ENCODE data around the gene WRAP73. TPM values are rescaled to one million over a fixed set of nuclear protein-coding genes. Genes with fewer than 3 reads are reported as not detected.

The WRAP73 gene
- total RNA-seq, 1 donor from 2014 or later, result 19.0 TPM

DNA sequence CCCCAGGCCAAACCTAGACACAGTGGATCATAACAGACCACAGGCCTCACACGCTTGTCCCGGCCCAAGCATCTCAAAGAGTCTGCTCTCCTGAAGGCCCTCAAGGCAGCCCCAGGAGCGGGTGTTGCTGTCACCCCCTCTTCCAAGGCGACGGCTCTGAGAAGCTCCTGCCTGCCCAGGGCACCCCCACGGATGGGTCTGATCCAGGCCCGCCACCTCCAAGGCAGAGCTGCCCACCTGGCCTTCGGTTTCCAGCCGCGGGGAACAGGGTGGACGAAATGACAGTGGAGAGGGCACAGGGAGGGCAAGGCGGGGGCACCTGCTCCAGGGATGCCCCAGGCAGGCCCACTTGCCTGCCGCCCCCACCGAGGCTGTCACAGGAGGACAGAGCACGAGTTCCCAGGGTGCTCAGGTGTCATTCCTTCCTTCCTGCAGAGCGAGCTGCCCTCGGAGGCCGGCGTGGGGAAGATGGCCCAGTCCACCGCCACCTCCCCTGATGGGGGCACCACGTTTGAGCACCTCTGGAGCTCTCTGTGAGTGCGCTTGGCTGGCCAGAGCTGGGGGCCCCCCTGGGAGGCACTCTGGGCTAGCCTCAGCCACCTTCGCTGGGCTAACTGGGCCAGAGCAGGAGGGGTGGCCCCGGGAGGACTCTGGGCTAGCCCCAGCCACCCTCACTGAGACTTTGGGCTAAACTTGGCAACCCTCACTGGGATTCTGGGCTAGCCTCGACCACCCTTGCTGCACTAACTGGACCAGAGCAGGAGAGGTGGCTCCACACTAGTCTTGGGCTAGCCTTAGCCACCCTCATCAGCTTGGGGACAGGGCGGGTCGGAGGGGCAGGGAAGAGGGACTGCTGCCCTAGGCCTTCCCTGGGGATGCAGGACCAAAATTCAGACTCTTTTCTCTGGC lies 32.2 kb upstream of the WRAP73 start:
- Mint-ChIP-seq H3K27ac (ENCODE audit: unreplicated experiment) (no peak overlapping the region), H3K4me3 (ENCODE audit: unreplicated experiment) (no peak overlapping the region), H3K9me3 (ENCODE audit: unreplicated experiment) (no peaks in the 10 kb centered on the region), H3K27me3 (ENCODE audit: unreplicated experiment) (peaks cover 17% of the 10 kb centered on the region), H3K36me3 (ENCODE audit: low read depth, unreplicated experiment) (peaks cover 13% of the 10 kb centered on the region), H3K4me1 (ENCODE audit: unreplicated experiment) (peaks cover 17% of the 10 kb centered on the region)
- TF ChIP-seq, protein P1, sequence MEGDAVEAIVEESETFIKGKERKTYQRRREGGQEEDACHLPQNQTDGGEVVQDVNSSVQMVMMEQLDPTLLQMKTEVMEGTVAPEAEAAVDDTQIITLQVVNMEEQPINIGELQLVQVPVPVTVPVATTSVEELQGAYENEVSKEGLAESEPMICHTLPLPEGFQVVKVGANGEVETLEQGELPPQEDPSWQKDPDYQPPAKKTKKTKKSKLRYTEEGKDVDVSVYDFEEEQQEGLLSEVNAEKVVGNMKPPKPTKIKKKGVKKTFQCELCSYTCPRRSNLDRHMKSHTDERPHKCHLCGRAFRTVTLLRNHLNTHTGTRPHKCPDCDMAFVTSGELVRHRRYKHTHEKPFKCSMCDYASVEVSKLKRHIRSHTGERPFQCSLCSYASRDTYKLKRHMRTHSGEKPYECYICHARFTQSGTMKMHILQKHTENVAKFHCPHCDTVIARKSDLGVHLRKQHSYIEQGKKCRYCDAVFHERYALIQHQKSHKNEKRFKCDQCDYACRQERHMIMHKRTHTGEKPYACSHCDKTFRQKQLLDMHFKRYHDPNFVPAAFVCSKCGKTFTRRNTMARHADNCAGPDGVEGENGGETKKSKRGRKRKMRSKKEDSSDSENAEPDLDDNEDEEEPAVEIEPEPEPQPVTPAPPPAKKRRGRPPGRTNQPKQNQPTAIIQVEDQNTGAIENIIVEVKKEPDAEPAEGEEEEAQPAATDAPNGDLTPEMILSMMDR (IDR thresholded peaks at IDR 0.05; ENCODE audit: unreplicated experiment), result no peak
- DNase-seq (ENCODE audit: low spot score), result no peak

DNA sequence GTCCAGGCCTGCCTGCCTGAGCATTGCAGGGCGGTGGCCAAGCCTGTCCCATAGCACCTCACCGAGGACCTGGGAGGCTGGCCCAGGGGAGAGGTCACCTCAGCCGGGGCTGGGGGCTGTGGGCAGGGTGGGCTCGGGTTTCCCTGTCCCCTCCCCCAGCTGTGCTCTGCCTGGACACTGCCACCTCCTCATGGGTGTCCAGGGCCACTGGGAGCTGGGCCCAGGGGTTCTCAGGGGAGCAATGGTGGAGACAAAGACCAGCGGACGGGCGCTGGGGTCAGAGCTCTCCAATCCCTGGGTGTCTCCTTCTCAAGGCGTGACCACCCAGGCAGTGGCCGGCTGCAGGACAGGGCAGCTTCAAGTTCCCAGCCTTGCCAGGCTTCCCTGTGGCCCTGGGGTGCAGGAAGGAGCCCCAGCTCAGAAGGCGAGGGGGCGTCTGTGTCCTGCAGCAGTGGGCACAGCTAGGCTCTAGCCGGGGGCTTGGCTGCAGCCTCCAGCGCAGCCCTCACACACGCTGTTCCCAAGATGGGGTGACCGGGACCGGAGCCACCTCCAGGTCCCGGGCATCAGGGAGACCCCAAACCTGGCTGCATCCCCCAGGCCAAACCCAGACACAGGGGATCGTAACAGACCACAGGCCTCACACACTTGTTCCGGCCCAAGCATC lies 31.5 kb upstream of the WRAP73 start:
- Mint-ChIP-seq H3K27ac (ENCODE audit: unreplicated experiment) (no peak overlapping the region), H3K27me3 (ENCODE audit: unreplicated experiment) (peaks cover 13% of the 10 kb centered on the region), H3K4me1 (ENCODE audit: unreplicated experiment) (peaks cover 17% of the 10 kb centered on the region), H3K9me3 (ENCODE audit: unreplicated experiment) (no peaks in the 10 kb centered on the region), H3K4me3 (ENCODE audit: unreplicated experiment) (no peak overlapping the region), H3K36me3 (ENCODE audit: low read depth, unreplicated experiment) (peaks cover 13% of the 10 kb centered on the region)
- TF ChIP-seq, protein P1 (IDR thresholded peaks at IDR 0.05; ENCODE audit: unreplicated experiment), result no peak
- no peak for DNase-seq (ENCODE audit: low spot score)

DNA sequence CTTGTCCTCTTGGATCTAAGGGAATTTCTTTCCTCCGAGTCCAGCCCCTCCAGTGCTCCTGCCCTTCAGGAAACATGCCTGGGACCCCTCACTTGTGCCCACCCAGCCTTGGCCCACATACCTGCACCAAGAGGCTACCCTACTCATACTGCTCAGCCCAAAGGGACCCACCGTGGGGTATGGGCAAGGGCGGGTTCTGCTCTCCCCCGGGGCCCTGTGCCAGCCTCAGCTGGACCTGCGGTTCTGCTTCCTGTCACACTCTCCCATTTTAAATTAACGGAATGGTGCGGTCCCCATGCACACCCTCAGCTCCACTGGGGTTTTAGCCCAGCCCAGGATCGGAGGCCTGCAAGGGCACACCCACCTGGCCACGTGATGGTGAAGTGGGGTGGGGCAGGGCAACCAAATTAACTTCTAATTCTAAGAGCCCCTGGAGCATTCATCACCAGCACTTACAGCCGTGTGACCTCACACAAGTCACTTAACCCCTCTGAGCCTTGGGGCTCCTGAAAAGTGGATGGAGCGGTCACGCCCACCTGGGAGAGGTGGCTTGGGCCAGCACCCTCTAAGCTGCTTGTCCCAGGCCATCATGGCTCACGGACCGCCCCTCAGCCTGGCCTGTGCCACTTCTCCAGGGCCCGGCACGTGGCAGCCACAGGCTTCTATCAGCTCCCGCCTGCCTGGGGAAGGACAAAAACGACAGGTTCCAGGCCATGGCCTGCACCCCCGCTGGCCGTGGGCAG lies 30.8 kb upstream of the WRAP73 start:
- peaks cover 13% of the 10 kb centered on the region for H3K27me3 Mint-ChIP-seq (ENCODE audit: unreplicated experiment)
- H3K4me1 Mint-ChIP-seq (ENCODE audit: unreplicated experiment), result peaks cover 17% of the 10 kb centered on the region
- TF ChIP-seq, protein P1 (IDR thresholded peaks at IDR 0.05; ENCODE audit: unreplicated experiment), result no peak
- H3K27ac Mint-ChIP-seq (ENCODE audit: unreplicated experiment), result no peak overlapping the region
- H3K4me3 Mint-ChIP-seq (ENCODE audit: unreplicated experiment), result no peak overlapping the region
- H3K9me3 Mint-ChIP-seq (ENCODE audit: unreplicated experiment), result no peaks in the 10 kb centered on the region
- no peak for DNase-seq (ENCODE audit: low spot score)
- peaks cover 13% of the 10 kb centered on the region for H3K36me3 Mint-ChIP-seq (ENCODE audit: low read depth, unreplicated experiment)

DNA sequence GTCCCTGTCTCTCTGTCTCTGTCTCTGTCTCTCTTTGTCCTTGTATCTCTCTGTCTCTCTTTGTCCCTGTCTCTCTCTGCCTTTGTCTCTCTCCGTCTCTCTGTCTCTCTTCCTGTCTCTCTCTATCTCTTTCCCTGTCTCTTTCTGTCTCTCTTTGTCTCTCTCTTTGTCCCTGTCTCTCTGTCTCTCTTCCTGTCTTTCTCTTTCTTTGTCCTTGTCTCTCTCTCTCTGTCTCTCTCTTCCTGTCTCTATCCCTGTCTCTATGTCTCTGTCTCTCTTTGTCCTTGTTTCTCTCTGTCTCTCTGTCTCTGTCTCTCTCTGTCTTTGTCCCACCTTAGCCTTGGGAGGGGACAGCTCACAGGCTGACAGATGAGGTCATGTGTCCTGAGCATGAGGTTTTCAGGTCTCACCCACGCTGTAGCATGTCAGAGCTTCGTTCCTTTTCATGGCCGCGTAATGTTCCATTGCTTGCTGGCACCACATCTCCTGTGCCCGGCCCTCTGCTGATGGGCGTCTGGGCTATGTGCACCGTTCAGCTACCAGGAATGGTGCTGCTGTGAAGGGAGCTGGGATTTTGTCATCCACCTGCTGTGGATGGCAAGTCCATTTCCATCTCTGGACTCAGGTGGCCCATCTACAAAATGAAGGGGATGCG lies 30.0 kb upstream of the WRAP73 start:
- no peak for DNase-seq (ENCODE audit: low spot score)
- Mint-ChIP-seq H3K27me3 (ENCODE audit: unreplicated experiment) (peaks cover 15% of the 10 kb centered on the region), H3K4me1 (ENCODE audit: unreplicated experiment) (peaks cover 17% of the 10 kb centered on the region), H3K9me3 (ENCODE audit: unreplicated experiment) (no peaks in the 10 kb centered on the region), H3K36me3 (ENCODE audit: low read depth, unreplicated experiment) (peaks cover 13% of the 10 kb centered on the region), H3K4me3 (ENCODE audit: unreplicated experiment) (no peak overlapping the region), H3K27ac (ENCODE audit: unreplicated experiment) (no peak overlapping the region)
- TF ChIP-seq, protein P1 (IDR thresholded peaks at IDR 0.05; ENCODE audit: unreplicated experiment), result no peak

All from endothelial cell (in vitro differentiated cells).